GM12878 (cell line): ENCODE measurements around the gene DAZAP2. TPM values are rescaled to one million over a fixed set of nuclear protein-coding genes. Genes with fewer than 3 reads are reported as not detected.

ENCODE experiments used
- ATAC-seq: fragments of 200-7000 bp; cut with Tn5 transposase; 3 replicates; pipeline ENCODE4 v1.9.1; 2020; ENCODE audit warnings: mild to moderate bottlenecking, moderate library complexity
- BruUV-seq: library from RNA; stranded (reverse); fragments of 400-500 nt; replicated peaks from 2 replicates; lab custom pipeline; 2021; lab: Mats Ljungman, UMichigan
- CTCF ChIA-PET: fragments of 300-600 bp; sonication (Branson Sonifier 250); formaldehyde crosslinking; extraction: SDS; loops from one replicate; lab custom pipeline; 2021; ENCODE audit warnings: inconsistent platforms; lab: Yijun Ruan, JAX
- POLR2A ChIA-PET: fragments of 350-600 bp; formaldehyde crosslinking; extraction: SDS; loops from one replicate; lab custom pipeline; 2021; ENCODE audit warnings: inconsistent platforms; lab: Charles Lee
- RAD21 ChIA-PET: fragments of 300-600 bp; sonication (Branson Sonifier 250); formaldehyde crosslinking; loops from one replicate; lab custom pipeline; 2023; ENCODE audit warnings: antibody characterized with exemption; ENCODE audit not compliant: unreplicated experiment; lab: Charles Lee
- SMC1A ChIA-PET: fragments of 300-600 bp; sonication (Branson Sonifier 250); formaldehyde crosslinking; loops from one replicate; lab custom pipeline; 2023; ENCODE audit not compliant: unreplicated experiment, uncharacterized antibody; lab: Charles Lee
- DNase-seq: peaks from one replicate; pipeline ENCODE4 v3.0.0-alpha.2; 2011; ENCODE audit warnings: low read depth, low spot score
- FAIRE-seq: peaks from 3 replicates; lab custom pipeline; 2011; peaks lifted over from hg19 to GRCh38; lab: Jason Lieb, UNC
- H2AFZ ChIP-seq: 2 replicates; pipeline ENCODE4 v1.6.0; 2011; ENCODE audit warnings: low read depth, low read length, control low read depth; ENCODE audit not compliant: control insufficient read depth
- H3K27ac ChIP-seq: 2 replicates; pipeline ENCODE4 v1.5.1; 2011; ENCODE audit warnings: control low read depth; ENCODE audit not compliant: control insufficient read depth, insufficient read depth
- H3K27me3 ChIP-seq, 2 experiments: replicated peaks in 1 of 2; 2 replicates each; pipeline versions ENCODE4 v1.6.0 to v1.6.1; 2011; ENCODE audit warnings: low read length in 1 of 2; ENCODE audit not compliant: control insufficient read depth in 2 of 2, insufficient read depth in 2 of 2
- H3K36me3 ChIP-seq, 2 experiments: 2 replicates each; pipeline ENCODE4 v1.5.1; 2011; ENCODE audit warnings: low read length in 1 of 2; ENCODE audit not compliant: control insufficient read depth in 2 of 2, insufficient read depth in 2 of 2
- H3K4me1 ChIP-seq: 2 replicates; pipeline ENCODE4 v1.6.1; 2011; ENCODE audit warnings: mild to moderate bottlenecking, low read length, moderate library complexity, mixed read lengths; ENCODE audit not compliant: control insufficient read depth, insufficient read depth
- H3K4me2 ChIP-seq: 2 replicates; pipeline ENCODE4 v1.6.0; 2011; ENCODE audit warnings: control low read depth; ENCODE audit not compliant: control insufficient read depth, insufficient read depth
- H3K4me3 ChIP-seq: fragments of 200-600 bp; sonication (generic); 2 replicates; pipeline ENCODE4 v1.5.1; 2016
- H3K79me2 ChIP-seq: 2 replicates; pipeline ENCODE4 v1.6.0; 2011; ENCODE audit warnings: low read length; ENCODE audit not compliant: control insufficient read depth, insufficient read depth
- H3K9ac ChIP-seq: 2 replicates; pipeline ENCODE4 v1.8.0; 2011; ENCODE audit warnings: low read length, control low read depth, mixed read lengths; ENCODE audit not compliant: control insufficient read depth, insufficient read depth
- H3K9me3 ChIP-seq: replicated peaks from 3 replicates; pipeline ENCODE4 v1.5.1; 2011; ENCODE audit warnings: mild to moderate bottlenecking, low read length; ENCODE audit not compliant: control insufficient read depth, insufficient read depth
- H4K20me1 ChIP-seq: 2 replicates; pipeline ENCODE4 v1.6.0; 2011; ENCODE audit not compliant: control insufficient read depth, insufficient read depth
- BACH1 ChIP-seq: fragments of 450-650 bp; IDR thresholded peaks from 2 replicates; pipeline ENCODE4 v1.6.1; 2017; ENCODE audit warnings: mild to moderate bottlenecking, borderline replicate concordance
- BRCA1 ChIP-seq: IDR thresholded peaks from 2 replicates; pipeline ENCODE4 v1.6.1; 2011; ENCODE audit warnings: low read depth, low read length, improper control_type of control experiment
- HDAC6 ChIP-seq: fragments of 200-600 bp; sonication (generic); IDR thresholded peaks from one replicate; pipeline ENCODE4 v1.8.0; 2017; ENCODE audit warnings: antibody characterized with exemption; ENCODE audit not compliant: unreplicated experiment
- MEF2A ChIP-seq: IDR thresholded peaks from 2 replicates; pipeline ENCODE4 v1.6.1; 2011; ENCODE audit warnings: low read depth, mild to moderate bottlenecking, low read length, moderate library complexity; ENCODE audit not compliant: insufficient read depth
- MYC ChIP-seq: IDR thresholded peaks from 2 replicates; pipeline ENCODE4 v1.6.1; 2011; ENCODE audit warnings: mild to moderate bottlenecking, low read length, moderate library complexity, inconsistent platforms; ENCODE audit not compliant: insufficient read depth, insufficient replicate concordance, insufficient read length, severe bottlenecking
- RCOR1 ChIP-seq: conservative IDR thresholded peaks from 2 replicates; pipeline ENCODE4 v1.6.1; 2012; ENCODE audit warnings: low read depth, low read length, improper control_type of control experiment
- SIX5 ChIP-seq: IDR thresholded peaks from 2 replicates; pipeline ENCODE4 v1.6.1; 2011; ENCODE audit warnings: mild to moderate bottlenecking, low read depth, low read length, moderate library complexity; ENCODE audit not compliant: severe bottlenecking
- YBX1 ChIP-seq: fragments of 450-650 bp; IDR thresholded peaks from 2 replicates; pipeline ENCODE4 v1.6.1; 2016; ENCODE audit warnings: antibody characterized with exemption
- ZSCAN29 ChIP-seq: fragments of 450-650 bp; IDR thresholded peaks from 2 replicates; pipeline ENCODE4 v1.6.1; 2017; ENCODE audit warnings: mild to moderate bottlenecking, moderate library complexity
- WGBS: methylation state at CpG from one replicate; pipeline ENCODE4 v1.1.6; 2016; ENCODE audit warnings: low lambda C conversion rate; ENCODE audit not compliant: insufficient replicate concordance, insufficient coverage; ENCODE audit errors: missing lambda C conversion rate; 5-methylcytosine and 5-hydroxymethylcytosine counted together
- in situ Hi-C: fragments of 300-500 bp; cut with MboI; formaldehyde crosslinking; loops from 9 replicates; pipeline ENCODE4 v1.14.3; 2018; ENCODE audit warnings: mixed read lengths
- intact Hi-C: fragments of 100-400 bp; cut with micrococcal nuclease; formaldehyde crosslinking; loops from one replicate; pipeline ENCODE4 v1.14.2; 2022; ENCODE audit not compliant: unreplicated experiment
- polyA plus RNA-seq, 11 experiments: library from polyadenylated mRNA; depleted of rRNA in 4 of 11; unstranded in 6 of 11; stranded (reverse) in 5 of 11; fragments of >200 nt; fragmentation: Nextera tagmentation in 4 of 11; fragmentation: Illumina TruSeq in 1 of 11; extraction: Ambion mirVana in 4 of 11; extraction: Trizol in 1 of 11; gene quantifications; 1 replicate in 1 of 11; 2 replicates in 10 of 11; pipeline versions ENCODE4 v1.2.1 to v1.2.3, GENCODE V29; 2011 to 2016; ENCODE audit warnings: inconsistent platforms in 2 of 11, missing spikeins in 2 of 11, low read depth in 1 of 11
- total RNA-seq, 4 experiments: library from RNA; depleted of rRNA in 3 of 4; stranded (reverse); fragments of >200 nt in 3 of 4; fragmentation: Illumina TruSeq in 1 of 4; extraction: Trizol in 1 of 4; gene quantifications; 2 replicates each; pipeline versions ENCODE4 v1.2.1 to v1.2.3, GENCODE V29; 2013 to 2021
- TF ChIP-seq, protein P1 (sequence below): IDR thresholded peaks from 2 replicates; pipeline ENCODE4 v1.6.1; 2012; ENCODE audit warnings: low read depth, low read length, improper control_type of control experiment
- TF ChIP-seq, protein P2 (sequence below): fragments of 150-350 bp; IDR thresholded peaks from 2 replicates; pipeline ENCODE4 v1.6.1; 2016; ENCODE audit warnings: low read depth, low read length
- TF ChIP-seq, protein P3 (sequence below): IDR thresholded peaks from 2 replicates; pipeline ENCODE4 v1.6.1; 2011; ENCODE audit warnings: low read depth, mild to moderate bottlenecking, low read length, moderate library complexity, borderline replicate concordance; ENCODE audit errors: extremely low read depth

DAZAP2 gene
- total and polyA plus RNA-seq, 10 of the 15 experiments (the other 5 are each of a cell fraction or from before 2014, with no cell fraction given) = 71.0 to 267 (median 158) TPM

DNA sequence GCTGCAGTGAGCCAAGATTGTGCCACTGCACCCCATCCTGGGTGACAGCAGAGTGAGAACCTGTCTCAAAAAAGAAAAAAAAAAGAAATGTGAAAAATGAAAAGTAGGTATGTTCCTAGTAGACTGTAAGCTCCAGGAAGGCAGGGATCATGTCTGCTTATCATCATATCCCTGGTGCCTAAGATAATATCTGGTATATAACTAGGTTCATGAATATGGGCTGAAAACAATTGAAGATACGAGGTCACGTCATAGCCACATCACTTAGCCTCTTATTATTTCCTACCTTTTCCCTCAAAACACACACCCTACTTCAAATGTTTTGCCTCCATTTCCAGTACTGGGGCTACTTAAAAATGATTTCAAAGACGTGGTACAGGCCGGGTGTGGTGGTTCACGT, 23.7 kb upstream of the DAZAP2 start:
- POLR2A ChIA-PET = interaction anchor here (0.6 to 1.5 kb wide), 2 partner anchors 132 to 166 kb away, joined by 3 to 4 read pairs; no protein-coding TSS in a partner anchor
- DNase-seq = no peak
- in situ Hi-C loops (no loop called here), intact Hi-C loops (no loop called here)
- Histone ChIP-seq H2AFZ (no peak overlapping the region), H3K36me3 (no peaks in the 10 kb centered on the region), H3K4me2 (no peak overlapping the region), H4K20me1 (no peaks in the 10 kb centered on the region), H3K9me3 (no peaks in the 10 kb centered on the region), H3K79me2 (no peaks in the 10 kb centered on the region; the same call in 1 of the 2 replicates), H3K27ac (no peak overlapping the region), H3K4me1 (peaks cover 4% of the 10 kb centered on the region; the same call in 1 of the 2 replicates), H3K4me3 (no peak overlapping the region), H3K9ac (no peak overlapping the region), H3K27me3 (no peaks in the 10 kb centered on the region)
- FAIRE-seq = no peak
- CTCF ChIA-PET = interaction anchor here (1.0 to 1.5 kb wide), 2 partner anchors 48 to 127 kb away, joined by 3 to 4 read pairs; no protein-coding TSS in a partner anchor
- 94% methylated on average over 5 of the region's 5 CpGs for WGBS
- TF ChIP-seq, protein P1, sequence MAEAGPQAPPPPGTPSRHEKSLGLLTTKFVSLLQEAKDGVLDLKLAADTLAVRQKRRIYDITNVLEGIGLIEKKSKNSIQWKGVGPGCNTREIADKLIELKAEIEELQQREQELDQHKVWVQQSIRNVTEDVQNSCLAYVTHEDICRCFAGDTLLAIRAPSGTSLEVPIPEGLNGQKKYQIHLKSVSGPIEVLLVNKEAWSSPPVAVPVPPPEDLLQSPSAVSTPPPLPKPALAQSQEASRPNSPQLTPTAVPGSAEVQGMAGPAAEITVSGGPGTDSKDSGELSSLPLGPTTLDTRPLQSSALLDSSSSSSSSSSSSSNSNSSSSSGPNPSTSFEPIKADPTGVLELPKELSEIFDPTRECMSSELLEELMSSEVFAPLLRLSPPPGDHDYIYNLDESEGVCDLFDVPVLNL = no peak
- TF ChIP-seq BRCA1 = no peak
- TF ChIP-seq SIX5 = no peak
- TF ChIP-seq MYC = no peak
- no peak for TF ChIP-seq HDAC6
- no peak for TF ChIP-seq ZSCAN29
- no peak for TF ChIP-seq BACH1
- TF ChIP-seq MEF2A = no peak
- no peak for TF ChIP-seq YBX1
- TF ChIP-seq, protein P2, sequence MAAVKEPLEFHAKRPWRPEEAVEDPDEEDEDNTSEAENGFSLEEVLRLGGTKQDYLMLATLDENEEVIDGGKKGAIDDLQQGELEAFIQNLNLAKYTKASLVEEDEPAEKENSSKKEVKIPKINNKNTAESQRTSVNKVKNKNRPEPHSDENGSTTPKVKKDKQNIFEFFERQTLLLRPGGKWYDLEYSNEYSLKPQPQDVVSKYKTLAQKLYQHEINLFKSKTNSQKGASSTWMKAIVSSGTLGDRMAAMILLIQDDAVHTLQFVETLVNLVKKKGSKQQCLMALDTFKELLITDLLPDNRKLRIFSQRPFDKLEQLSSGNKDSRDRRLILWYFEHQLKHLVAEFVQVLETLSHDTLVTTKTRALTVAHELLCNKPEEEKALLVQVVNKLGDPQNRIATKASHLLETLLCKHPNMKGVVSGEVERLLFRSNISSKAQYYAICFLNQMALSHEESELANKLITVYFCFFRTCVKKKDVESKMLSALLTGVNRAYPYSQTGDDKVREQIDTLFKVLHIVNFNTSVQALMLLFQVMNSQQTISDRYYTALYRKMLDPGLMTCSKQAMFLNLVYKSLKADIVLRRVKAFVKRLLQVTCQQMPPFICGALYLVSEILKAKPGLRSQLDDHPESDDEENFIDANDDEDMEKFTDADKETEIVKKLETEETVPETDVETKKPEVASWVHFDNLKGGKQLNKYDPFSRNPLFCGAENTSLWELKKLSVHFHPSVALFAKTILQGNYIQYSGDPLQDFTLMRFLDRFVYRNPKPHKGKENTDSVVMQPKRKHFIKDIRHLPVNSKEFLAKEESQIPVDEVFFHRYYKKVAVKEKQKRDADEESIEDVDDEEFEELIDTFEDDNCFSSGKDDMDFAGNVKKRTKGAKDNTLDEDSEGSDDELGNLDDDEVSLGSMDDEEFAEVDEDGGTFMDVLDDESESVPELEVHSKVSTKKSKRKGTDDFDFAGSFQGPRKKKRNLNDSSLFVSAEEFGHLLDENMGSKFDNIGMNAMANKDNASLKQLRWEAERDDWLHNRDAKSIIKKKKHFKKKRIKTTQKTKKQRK = no peak
- TF ChIP-seq, protein P3, sequence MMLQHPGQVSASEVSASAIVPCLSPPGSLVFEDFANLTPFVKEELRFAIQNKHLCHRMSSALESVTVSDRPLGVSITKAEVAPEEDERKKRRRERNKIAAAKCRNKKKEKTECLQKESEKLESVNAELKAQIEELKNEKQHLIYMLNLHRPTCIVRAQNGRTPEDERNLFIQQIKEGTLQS = no peak
- TF ChIP-seq RCOR1 = no peak
- RAD21 ChIA-PET = no interaction called here
- no peak for ATAC-seq
- SMC1A ChIA-PET = interaction anchor here (1.3 kb wide), 1 partner anchor 9 kb away, joined by 3 read pairs; no protein-coding TSS in a partner anchor
- no TSS peak for BruUV-seq
